Parathyroid adenoma (tissue), 2 donors: ENCODE data around the gene HELZ2.
A peak's percentile ranks its signal among the peaks of the same experiment; 100 is the strongest.

ENCODE experiments used
- H2AFZ ChIP-seq: fragments of 300-600 bp; sonication (generic); one replicate; pipeline ENCODE4 v1.7.0; 2017; ENCODE audit warnings: antibody characterized with exemption, mild to moderate bottlenecking
- H3K27ac ChIP-seq: fragments of 300-600 bp; sonication (generic); one replicate; pipeline ENCODE4 v1.7.0; 2017
- H3K27me3 ChIP-seq: fragments of 300-600 bp; sonication (generic); one replicate; pipeline ENCODE4 v1.7.0; 2017; ENCODE audit warnings: low read length; ENCODE audit not compliant: control insufficient read depth, insufficient read depth
- H3K36me3 ChIP-seq: fragments of 300-600 bp; sonication (generic); one replicate; pipeline ENCODE4 v1.7.0; 2017; ENCODE audit warnings: low read length; ENCODE audit not compliant: control insufficient read depth, insufficient read depth
- H3K4me1 ChIP-seq: fragments of 300-600 bp; sonication (generic); one replicate; pipeline ENCODE4 v1.7.0; 2017; ENCODE audit warnings: control low read depth
- H3K4me2 ChIP-seq: fragments of 300-600 bp; sonication (generic); one replicate; pipeline ENCODE4 v1.7.0; 2017; ENCODE audit warnings: low read length
- H3K4me3 ChIP-seq: fragments of 300-600 bp; sonication (generic); one replicate; pipeline ENCODE4 v1.7.0; 2017; ENCODE audit warnings: low read depth, low read length
- H3K79me2 ChIP-seq: fragments of 300-600 bp; sonication (generic); one replicate; pipeline ENCODE4 v1.7.0; 2017; ENCODE audit warnings: control low read depth
- H3K9ac ChIP-seq: fragments of 300-600 bp; sonication (generic); one replicate; pipeline ENCODE4 v1.7.0; 2017; ENCODE audit warnings: mild to moderate bottlenecking
- H3K9me3 ChIP-seq: fragments of 300-600 bp; sonication (generic); one replicate; pipeline ENCODE4 v1.7.0; 2017; ENCODE audit warnings: low read length; ENCODE audit not compliant: control insufficient read depth
- CTCF ChIP-seq: fragments of 300-600 bp; sonication (generic); IDR thresholded peaks from one replicate; pipeline ENCODE4 v1.7.0; 2017; ENCODE audit warnings: antibody characterized with exemption, mild to moderate bottlenecking
- donor health status: primary hyperparathyroidism.

HELZ2 gene

GRCh38 chr20:63580796-63581461 lies 6.9 kb upstream of the HELZ2 start:
- TF ChIP-seq CTCF, result peak; percentile 36
- H3K9me3 ChIP-seq, result no peaks in the 10 kb centered on the region
- H3K9ac ChIP-seq, result no peak overlapping the region
- no peaks in the 10 kb centered on the region for H3K4me1 ChIP-seq
- H2AFZ ChIP-seq, result no peak overlapping the region
- no peak overlapping the region for H3K27ac ChIP-seq
- no peak overlapping the region for H3K4me3 ChIP-seq
- no peak overlapping the region for H3K4me2 ChIP-seq
- no peaks in the 10 kb centered on the region for H3K79me2 ChIP-seq
- H3K36me3 ChIP-seq, result no peaks in the 10 kb centered on the region
- no peaks in the 10 kb centered on the region for H3K27me3 ChIP-seq

GRCh38 chr20:63579017-63579694 lies 5.1 kb upstream of the HELZ2 start:
- Histone ChIP-seq H3K9ac (no peak overlapping the region), H3K27ac (no peak overlapping the region), H3K36me3 (no peaks in the 10 kb centered on the region), H3K9me3 (no peaks in the 10 kb centered on the region), H2AFZ (no peak overlapping the region), H3K4me1 (no peaks in the 10 kb centered on the region), H3K79me2 (no peaks in the 10 kb centered on the region), H3K4me2 (no peak overlapping the region), H3K4me3 (no peak overlapping the region), H3K27me3 (no peaks in the 10 kb centered on the region)
- TF ChIP-seq CTCF, result no peak

GRCh38 chr20:63578224-63579016 lies 4.4 kb upstream of the HELZ2 start:
- no peaks in the 10 kb centered on the region for H3K9me3 ChIP-seq
- H3K9ac ChIP-seq, result no peak overlapping the region
- no peaks in the 10 kb centered on the region for H3K79me2 ChIP-seq
- no peaks in the 10 kb centered on the region for H3K36me3 ChIP-seq
- no peaks in the 10 kb centered on the region for H3K27me3 ChIP-seq
- no peak for TF ChIP-seq CTCF
- H3K4me1 ChIP-seq, result no peaks in the 10 kb centered on the region
- H3K27ac ChIP-seq, result no peak overlapping the region
- no peak overlapping the region for H3K4me3 ChIP-seq
- H3K4me2 ChIP-seq, result no peak overlapping the region
- no peak overlapping the region for H2AFZ ChIP-seq

DNA sequence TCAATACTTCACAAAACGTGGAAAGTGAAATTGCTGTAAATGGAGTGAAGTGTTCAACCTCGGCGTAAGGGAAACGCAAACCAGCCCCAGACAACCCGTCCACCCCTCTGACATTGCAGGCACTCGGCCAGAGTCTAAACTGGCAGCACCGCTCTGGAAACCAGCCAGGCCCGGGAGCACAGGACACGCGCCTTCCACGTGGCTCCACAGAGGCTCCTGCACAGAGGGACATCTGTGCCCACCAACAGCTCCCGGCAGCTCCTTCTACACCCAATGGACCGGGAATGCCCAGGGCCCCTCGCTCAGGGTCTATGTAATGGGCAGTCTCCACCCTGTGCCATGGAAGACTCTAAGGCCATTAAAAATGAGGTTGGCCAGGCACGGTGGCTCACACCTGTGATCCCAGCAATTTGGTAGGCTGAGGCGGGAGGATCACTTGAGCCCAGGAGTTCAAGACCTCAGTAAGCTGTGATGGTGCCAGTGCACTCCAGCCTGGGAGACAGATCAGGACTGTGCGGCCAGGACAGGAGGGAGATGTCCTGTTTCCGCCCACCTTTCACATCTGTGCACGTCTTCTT lies 3.4 kb upstream of the HELZ2 start:
- Histone ChIP-seq H3K4me2 (no peak overlapping the region), H3K9ac (no peak overlapping the region), H3K4me3 (no peak overlapping the region), H3K36me3 (no peaks in the 10 kb centered on the region), H3K4me1 (no peaks in the 10 kb centered on the region), H3K27ac (no peak overlapping the region), H2AFZ (no peak overlapping the region), H3K79me2 (no peaks in the 10 kb centered on the region), H3K9me3 (no peaks in the 10 kb centered on the region), H3K27me3 (no peaks in the 10 kb centered on the region)
- TF ChIP-seq CTCF, result no peak
